Lung (tissue), 12 donors: ENCODE data around the gene MEF2B. TPM values are rescaled to one million over a fixed set of nuclear protein-coding genes. Genes with fewer than 3 reads are reported as not detected.
A peak's percentile ranks its signal among the peaks of the same experiment; 100 is the strongest.

Experiments
- ATAC-seq: fragments of 200-7000 bp; cut with Tn5 transposase; one replicate; pipeline ENCODE4 v1.9.1; 2020; ENCODE audit warnings: moderate number of reproducible peaks; ENCODE audit not compliant: insufficient read depth, low FRiP score
- DNase-seq, 3 donors: peaks; one replicate each; pipeline ENCODE4 v3.0.0-alpha.2; 2013 to 2017
- H3K27ac ChIP-seq, 2 donors: one replicate each; pipeline ENCODE4 v1.5.1; 2013; ENCODE audit warnings: mild to moderate bottlenecking in 2 of 2, moderate library complexity in 2 of 2, control low read depth in 1 of 2, inconsistent platforms in 1 of 2, low read depth in 1 of 2, low read length in 1 of 2
- H3K27me3 ChIP-seq, 3 donors: one replicate each; pipeline ENCODE4 v1.5.1; 2013; ENCODE audit warnings: low read length in 2 of 3; ENCODE audit not compliant: control insufficient read depth in 3 of 3, insufficient read depth in 3 of 3
- H3K36me3 ChIP-seq, 4 donors: one replicate each; pipeline ENCODE4 v1.5.1; 2013; ENCODE audit warnings: low read length in 4 of 4, mild to moderate bottlenecking in 1 of 4, moderate library complexity in 1 of 4; ENCODE audit not compliant: control insufficient read depth in 4 of 4, insufficient read depth in 4 of 4
- H3K4me1 ChIP-seq, 5 donors: one replicate each; pipeline ENCODE4 v1.5.1; 2013; ENCODE audit warnings: low read length in 5 of 5, mild to moderate bottlenecking in 2 of 5, moderate library complexity in 1 of 5; ENCODE audit not compliant: control insufficient read depth in 5 of 5, insufficient read depth in 5 of 5
- H3K4me3 ChIP-seq: one replicate; pipeline ENCODE4 v1.5.1; 2013; ENCODE audit warnings: mild to moderate bottlenecking, control low read depth, moderate library complexity
- H3K9ac ChIP-seq, 2 donors: one replicate each; pipeline ENCODE4 v1.5.1; 2013; ENCODE audit warnings: low read length in 2 of 2, control low read depth in 1 of 2; ENCODE audit not compliant: insufficient read depth in 1 of 2
- H3K9me3 ChIP-seq, 4 donors: one replicate each; pipeline ENCODE4 v1.5.1; 2013; ENCODE audit warnings: low read length in 3 of 4, mild to moderate bottlenecking in 1 of 4, moderate library complexity in 1 of 4; ENCODE audit not compliant: control insufficient read depth in 4 of 4, insufficient read depth in 3 of 4
- CTCF ChIP-seq: IDR thresholded peaks from 2 replicates; pipeline ENCODE4 v1.5.1; 2012; ENCODE audit warnings: mild to moderate bottlenecking; ENCODE audit errors: control extremely low read depth, extremely low read depth
- WGBS, 2 donors: extraction: QIAGEN DNeasy Blood & Tissue Kit; methylation state at CpG; one replicate each; pipeline ENCODE4 v1.1.7; 2013; 5-methylcytosine and 5-hydroxymethylcytosine counted together
- polyA plus RNA-seq, 2 donors: library from polyadenylated mRNA; stranded (reverse); fragments of 200-250 nt; gene quantifications; one replicate each; pipeline ENCODE4 v1.2.1, GENCODE V29; 2013
- total RNA-seq, 2 donors: library from RNA; depleted of rRNA in 1 of 2; stranded (reverse); fragments of >200 nt in 1 of 2; gene quantifications; one replicate each; pipeline ENCODE4 v1.2.1, GENCODE V29; 2014 to 2021
- donor health status: control.
- donor health status: control.
- donor health status: Bipolar disorder and iron deficiency.
- donor health status: healthy.
- donor health status: DM: yes; HTN: yes; CAD: no.

The MEF2B gene
- total and polyA plus RNA-seq, 4 donors: 0.44 to 1.8 (median 0.61) TPM

- 94 to 99% methylated on average over 5 of the region's 5 CpGs for WGBS, 2 donors
- H3K4me3 ChIP-seq: no peak overlapping the region
These were observed 22.7 kb downstream of the MEF2B start for GRCh38 chr19:19147344-19147743.

GRCh38 chr19:19146865-19147264 lies 23.2 kb downstream of the MEF2B start:
- no peak for ATAC-seq
- Histone ChIP-seq H3K27me3 (no peaks in the 10 kb centered on the region), H3K9ac (no peak overlapping the region), H3K4me3 (no peak overlapping the region), H3K27ac (no peak overlapping the region), H3K9me3 (peaks cover 0 to 2% (median 0%) of the 10 kb centered on the region in 4 donors), H3K4me1 (peaks cover 0 to 3% (median 0%) of the 10 kb centered on the region in 5 donors), H3K36me3 (peaks cover 0 to 21% (median 9%) of the 10 kb centered on the region in 4 donors)
- 95 to 100% methylated on average over 7 of the region's 7 CpGs for WGBS, 2 donors
- DNase-seq: no peak
- TF ChIP-seq CTCF: no peak

More at GRCh38 chr19:19147344-19147743, 22.7 kb downstream of the MEF2B start:
- H3K27ac ChIP-seq: no peak overlapping the region
- DNase-seq (no peak), ATAC-seq (no peak)
- no peak overlapping the region for H3K9ac ChIP-seq
- peaks cover 0 to 3% (median 0%) of the 10 kb centered on the region in 5 donors for H3K4me1 ChIP-seq
- TF ChIP-seq CTCF: no peak
- peaks cover 0 to 21% (median 9%) of the 10 kb centered on the region in 4 donors for H3K36me3 ChIP-seq
- no peaks in the 10 kb centered on the region for H3K27me3 ChIP-seq
- H3K9me3 ChIP-seq: peaks cover 0 to 2% (median 0%) of the 10 kb centered on the region in 4 donors

GRCh38 chr19:19145684-19146608 lies 24.1 kb downstream of the MEF2B start:
- H3K4me3 ChIP-seq: no peak overlapping the region
- no peak overlapping the region for H3K9ac ChIP-seq
- no peaks in the 10 kb centered on the region for H3K27me3 ChIP-seq
- 43% methylated on average over 47 of the region's 47 CpGs for WGBS, 2 donors
- ATAC-seq (peak; percentile 94), DNase-seq (peak; percentile 70 to 83 (median 72))
- peaks cover 0 to 21% (median 9%) of the 10 kb centered on the region in 4 donors for H3K36me3 ChIP-seq
- H3K4me1 ChIP-seq: peaks cover 0 to 3% (median 0%) of the 10 kb centered on the region in 5 donors
- H3K9me3 ChIP-seq: peaks cover 0 to 2% (median 0%) of the 10 kb centered on the region in 4 donors
- TF ChIP-seq CTCF: peak; percentile 88
- H3K27ac ChIP-seq: no peak overlapping the region
